Measurements from ENCODE around the gene BLACAT1.
A peak's percentile ranks its signal among the peaks of the same experiment; 100 is the strongest.

Gene BLACAT1

DNA sequence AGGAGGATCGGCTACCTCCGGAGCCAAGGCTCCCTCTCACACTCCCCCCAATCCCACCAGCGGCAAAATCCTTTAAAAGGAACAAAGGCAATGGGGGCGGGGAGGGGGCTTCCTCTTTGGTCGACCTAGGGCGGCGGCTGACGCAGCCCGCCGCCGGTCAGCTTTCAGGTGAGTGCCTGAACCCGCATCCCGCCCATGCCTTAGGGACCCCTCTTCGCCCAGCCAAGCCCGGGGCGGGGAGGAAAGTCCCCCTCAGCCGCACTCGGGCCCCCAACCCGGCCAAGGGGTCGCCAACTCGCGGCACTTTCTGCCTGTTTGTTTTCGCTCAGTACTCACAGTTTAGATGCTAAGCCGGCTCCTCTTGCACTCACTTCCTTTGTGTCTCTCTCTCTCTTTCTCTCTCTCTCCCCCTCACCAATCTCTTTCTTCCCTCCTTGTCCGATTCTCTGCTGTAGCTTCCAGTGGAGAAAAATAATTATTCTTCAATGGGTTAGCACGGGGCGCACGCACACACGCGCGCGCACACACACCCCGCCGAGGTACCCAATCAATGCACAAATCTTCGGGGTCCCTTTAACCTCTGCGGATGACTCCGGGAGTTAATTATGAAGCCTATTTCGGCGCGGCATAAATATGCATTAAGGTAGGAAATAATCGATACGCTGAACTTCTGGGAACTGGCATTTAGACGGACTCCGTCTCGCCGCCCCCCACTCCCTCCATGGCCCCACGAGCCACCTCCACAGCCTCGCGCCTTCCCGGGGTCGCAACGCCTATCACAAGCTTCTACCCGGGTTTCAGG is at the start of gene BLACAT1:
BLACAT1 (minus strand) TSS at position 465 of the 802 bp plus-strand sequence.
- DNase-seq (ENCODE audit: low spot score): no peak

DNA sequence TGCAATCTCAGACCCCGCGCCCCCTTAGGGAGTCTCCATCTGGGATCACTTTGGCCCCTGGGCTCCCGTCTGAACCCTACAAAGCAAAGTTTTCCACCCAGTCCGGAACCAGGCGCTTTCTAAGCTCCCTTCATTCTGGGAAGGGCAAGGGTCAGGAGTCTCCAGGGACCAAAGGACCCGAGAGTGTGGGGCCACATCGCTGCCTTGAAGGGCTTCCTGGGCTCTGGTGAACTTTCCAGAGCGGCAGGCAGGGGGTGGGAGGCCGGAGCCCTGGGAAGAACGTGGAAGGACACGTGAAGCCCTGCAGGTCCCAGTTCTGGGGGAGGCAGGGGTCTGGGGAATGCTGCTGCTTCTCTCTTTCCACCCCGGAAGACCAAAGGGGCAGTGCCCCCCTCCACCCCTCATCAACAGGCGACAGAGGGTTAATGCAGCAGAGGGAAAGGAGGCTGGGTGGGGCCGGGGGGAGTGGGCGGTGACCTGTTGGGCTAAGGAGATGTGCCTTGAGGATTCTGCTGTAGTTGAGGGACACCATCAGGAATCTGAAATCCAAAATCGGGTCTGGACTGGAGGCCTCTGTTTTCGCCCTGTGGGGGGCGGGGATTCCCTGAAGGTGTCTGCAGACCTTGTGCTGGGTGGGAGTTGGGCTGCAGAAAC is 49.4 kb upstream of the BLACAT1 start:
- peak; percentile 23 for DNase-seq (ENCODE audit: low spot score)

- DNase-seq (ENCODE audit: low spot score): peak; percentile 77
These were observed 48.6 kb upstream of the BLACAT1 start, which contains the start of gene CDK18 for GRCh38 chr1:205504311-205505075. Gene CDK18 (plus strand): TSS chr1:205504669. CDS start chr1:205523168, 18,499 bp downstream.

GRCh38 chr1:205502992-205503391 is 47.1 kb upstream of the BLACAT1 start:
- no peak for DNase-seq (ENCODE audit: low spot score)

- DNase-seq (ENCODE audit: low spot score): no peak
These were observed 46.4 kb upstream of the BLACAT1 start for GRCh38 chr1:205502111-205502810.

DNA sequence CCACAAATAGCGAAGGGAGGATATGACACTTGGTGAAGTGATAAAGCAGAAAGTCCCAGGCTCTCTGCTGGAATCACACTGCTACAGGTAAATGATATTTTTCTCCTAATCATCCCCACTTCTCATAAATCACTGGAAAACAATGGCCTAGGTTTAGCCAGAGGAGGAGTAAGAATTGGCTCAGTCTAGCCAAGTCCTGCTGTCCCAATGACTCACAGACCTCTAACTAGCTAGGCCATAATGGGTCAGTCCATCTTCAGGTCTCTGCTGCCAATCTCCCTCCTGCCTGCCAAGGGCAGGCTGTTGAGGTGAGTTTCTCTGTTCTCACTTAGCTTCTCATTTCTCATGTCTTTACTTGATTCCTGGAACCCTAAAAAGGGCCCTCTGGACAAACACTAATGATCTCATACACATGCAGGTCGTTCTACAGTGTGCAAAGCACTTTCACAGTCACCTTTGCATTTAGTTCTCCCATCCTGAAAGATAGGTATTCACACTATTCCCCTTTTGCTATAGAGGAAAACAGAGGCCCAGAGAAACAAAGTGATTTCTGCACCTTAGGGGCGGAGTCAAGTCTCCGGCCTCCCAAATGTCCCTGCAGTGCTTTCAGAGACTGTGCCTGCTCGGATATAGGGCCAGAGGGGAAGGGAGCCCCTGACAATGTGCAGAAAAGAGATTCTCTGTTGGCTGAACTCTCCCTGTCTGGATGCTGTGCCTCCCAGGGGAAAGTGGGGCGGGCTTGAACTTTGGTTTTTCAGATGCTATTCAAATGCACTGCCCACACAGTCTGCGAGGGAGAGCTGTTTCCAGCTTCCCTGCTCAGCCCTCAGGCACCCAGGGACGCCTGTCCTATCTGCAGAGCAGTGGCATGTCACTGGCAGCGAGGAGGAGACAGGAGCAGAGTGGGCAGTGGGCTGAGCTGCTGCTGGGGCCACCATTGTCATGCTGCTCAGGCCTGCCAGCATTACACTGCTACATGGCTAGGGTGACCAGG is 44.7 kb upstream of the BLACAT1 start:
- DNase-seq (ENCODE audit: low spot score): peak; percentile 13

DNA sequence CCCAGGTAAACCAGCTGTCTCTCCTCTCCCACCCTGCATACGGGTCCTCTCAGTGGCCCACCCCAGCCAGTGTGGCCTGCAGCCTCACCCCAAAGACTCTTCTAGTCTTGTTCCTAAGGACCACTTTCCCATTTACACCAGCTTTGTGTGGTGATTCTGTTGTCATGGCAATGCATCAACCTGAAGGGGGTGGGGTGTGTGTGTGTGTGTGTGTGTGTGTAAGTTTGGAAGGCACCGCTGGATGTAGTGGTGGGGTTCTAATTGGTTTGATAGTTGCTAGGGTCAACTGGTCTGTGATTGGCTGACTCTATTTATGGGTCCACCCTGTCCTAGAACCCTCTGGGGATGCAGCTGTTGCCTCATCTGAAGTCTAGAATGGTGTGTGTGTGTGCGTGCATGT is 43.9 kb upstream of the BLACAT1 start:
- no peak for DNase-seq (ENCODE audit: low spot score)

- DNase-seq (ENCODE audit: low spot score): no peak
These were observed 41.5 kb upstream of the BLACAT1 start for GRCh38 chr1:205497351-205497750.

GRCh38 chr1:205496661-205497060 is 40.8 kb upstream of the BLACAT1 start:
- no peak for DNase-seq (ENCODE audit: low spot score)

GRCh38 chr1:205495237-205495823 is 39.5 kb upstream of the BLACAT1 start:
- DNase-seq (ENCODE audit: low spot score): no peak

DNA sequence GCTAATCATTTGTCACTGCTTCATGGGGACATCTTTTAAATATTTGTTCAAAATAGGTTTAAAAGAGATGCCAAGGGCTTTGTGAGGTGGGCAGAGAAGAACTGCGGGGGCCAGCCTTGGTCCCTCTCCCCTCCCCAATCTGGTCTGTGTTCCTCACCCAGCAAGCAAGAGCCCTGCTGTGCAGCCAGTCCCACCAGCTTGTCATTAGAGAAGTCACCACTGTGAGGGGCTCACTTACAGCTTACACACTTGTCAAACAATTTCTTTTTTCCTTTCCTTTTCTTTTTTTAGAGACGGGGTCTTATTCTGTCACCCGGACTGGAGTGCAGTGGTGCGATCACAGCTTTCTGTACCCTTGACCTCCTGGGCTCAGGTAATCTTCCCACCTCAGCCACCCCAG is 38.3 kb upstream of the BLACAT1 start:
- DNase-seq (ENCODE audit: low spot score): no peak

DNA sequence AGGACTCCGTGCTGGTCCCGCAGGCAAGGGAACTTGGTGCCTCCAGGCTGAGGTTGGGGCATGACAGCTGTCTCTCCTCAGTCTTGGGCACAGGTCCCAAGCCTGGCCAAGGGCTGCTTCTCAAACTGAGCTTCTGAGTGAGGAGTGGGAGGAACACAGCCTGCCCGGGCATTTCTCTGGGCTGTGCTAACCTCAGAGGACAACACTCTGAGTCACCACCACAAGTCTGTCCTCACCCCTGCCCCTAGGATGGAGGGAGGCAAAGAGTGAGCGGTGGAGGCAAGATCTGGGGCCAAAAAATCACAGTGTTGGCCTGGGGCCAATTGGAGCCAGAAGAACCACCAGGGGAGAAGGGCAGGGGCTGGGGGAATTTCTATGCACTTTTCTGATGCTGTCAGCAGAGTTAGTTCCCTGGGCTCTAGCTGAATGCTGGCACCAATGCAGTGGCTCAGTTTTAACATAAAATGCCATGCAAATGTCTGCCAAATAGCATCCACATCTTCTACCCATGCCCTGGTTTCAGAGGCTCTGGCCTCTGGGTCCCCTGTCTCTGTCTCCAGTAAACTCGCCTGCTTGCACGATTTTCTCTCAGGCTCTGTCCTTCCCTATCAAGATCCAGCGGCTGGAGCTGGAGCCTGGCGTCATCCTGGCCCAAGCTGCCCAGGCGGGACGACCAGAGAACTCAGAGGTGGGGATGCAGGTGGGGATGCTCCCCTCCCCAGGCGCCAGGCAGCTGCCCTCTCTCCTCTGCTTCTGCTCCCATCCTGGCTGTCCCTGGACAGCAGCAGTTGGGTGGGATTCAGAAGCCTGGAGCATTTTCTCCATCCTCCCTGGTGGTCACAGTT is 37.6 kb upstream of the BLACAT1 start:
- DNase-seq (ENCODE audit: low spot score): no peak

DNA sequence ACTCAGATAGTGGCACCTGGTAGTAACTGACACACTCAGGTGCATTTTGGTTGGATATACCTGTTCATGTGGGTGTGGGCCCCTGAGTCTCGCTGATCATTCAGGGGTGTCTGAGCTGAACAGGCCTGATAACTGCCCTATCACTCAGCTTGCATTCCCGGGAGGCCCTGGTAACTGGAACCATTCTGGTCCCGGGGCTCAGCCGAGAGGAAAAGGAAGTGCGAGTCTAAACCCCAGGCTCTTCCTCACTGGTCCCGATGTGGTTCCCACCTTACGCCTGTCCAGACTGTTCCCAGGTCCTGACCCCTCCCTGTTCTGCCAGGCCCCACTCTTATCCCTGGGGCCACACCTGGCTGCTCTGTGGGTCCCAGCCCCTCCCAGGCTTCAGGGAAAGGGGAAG is 36.9 kb upstream of the BLACAT1 start:
- DNase-seq (ENCODE audit: low spot score): no peak

- no peak for DNase-seq (ENCODE audit: low spot score)
These were observed 36.4 kb upstream of the BLACAT1 start for GRCh38 chr1:205492201-205492667.

GRCh38 chr1:205491794-205492193 is 35.9 kb upstream of the BLACAT1 start:
- no peak for DNase-seq (ENCODE audit: low spot score)

DNA sequence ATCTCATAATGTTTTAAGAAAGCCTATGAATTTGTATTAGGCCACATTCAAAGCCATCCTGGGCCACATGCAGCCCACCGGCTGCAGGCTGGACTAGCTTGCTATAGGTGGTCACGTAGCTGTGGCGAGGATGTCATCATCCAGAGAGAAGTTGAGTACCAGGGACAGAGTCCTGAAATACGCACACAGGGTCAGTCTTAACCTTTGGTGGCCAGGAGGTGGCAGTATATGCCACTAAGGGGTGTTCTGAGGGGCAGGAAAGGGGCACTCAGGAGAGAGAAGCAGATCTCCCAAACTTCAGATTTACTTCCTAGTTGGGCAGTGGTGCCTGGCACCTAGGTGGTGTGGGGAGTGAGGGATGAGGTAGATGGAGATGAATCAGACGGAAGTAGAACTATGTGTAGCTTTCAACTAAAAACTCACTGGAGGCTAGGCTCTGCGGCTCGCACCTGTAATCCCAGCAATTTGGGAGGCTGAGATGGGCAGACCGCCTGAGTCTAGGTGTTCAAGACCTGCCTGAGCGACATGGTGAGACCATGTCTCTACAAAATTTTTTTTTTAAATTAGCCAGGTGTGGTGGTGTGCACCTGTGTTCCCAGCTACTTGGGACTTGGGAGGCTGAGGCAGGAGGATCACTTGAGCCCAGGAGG is 32.4 kb upstream of the BLACAT1 start:
- peak; percentile 74 for DNase-seq (ENCODE audit: low spot score)

DNA sequence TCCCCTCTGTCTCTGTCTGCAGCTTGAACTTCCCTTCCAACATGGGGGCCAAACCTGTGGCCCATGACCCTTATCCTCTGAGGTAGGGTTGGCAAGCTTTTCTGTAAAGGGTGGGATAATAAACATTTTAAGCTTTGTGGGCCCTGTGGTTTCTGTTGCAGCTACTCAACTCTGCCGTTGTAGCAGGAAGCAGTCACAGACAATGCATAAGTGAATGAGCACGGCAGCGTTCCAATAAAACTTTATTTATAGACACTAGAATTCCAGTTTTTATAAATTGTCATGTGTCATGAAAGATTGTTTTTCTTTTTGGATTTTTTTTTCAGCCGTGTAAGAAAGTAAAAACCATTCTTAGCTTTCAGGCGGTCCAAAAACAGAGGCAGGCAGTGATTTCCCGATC is 30.4 kb upstream of the BLACAT1 start:
- no peak for DNase-seq (ENCODE audit: low spot score)

- peak; percentile 73 for DNase-seq (ENCODE audit: low spot score)
These were observed 29.4 kb upstream of the BLACAT1 start for GRCh38 chr1:205484985-205485967.
